ENCODE measurements around the gene SLAMF9. TPM values are rescaled to one million over a fixed set of nuclear protein-coding genes. Genes with fewer than 3 reads are reported as not detected.

Gene SLAMF9
- total and polyA plus RNA-seq, 2 of the 8 experiments (the other 6 are each of a cell fraction or from before 2014, with no cell fraction given) = not detected

- TF ChIP-seq EGR1 (IDR thresholded peaks at IDR 0.05; ENCODE audit: borderline replicate concordance, low read depth, low read length) = no peak
- TF ChIP-seq MAX (IDR thresholded peaks at IDR 0.05) = peak; percentile 93
- no peak for TF ChIP-seq FOSL1 (IDR thresholded peaks at IDR 0.05; ENCODE audit: insufficient read depth, low read depth, low read length)
- peak; percentile 61 for TF ChIP-seq BACH1 (IDR thresholded peaks at IDR 0.05; ENCODE audit: low read length)
- TF ChIP-seq KDM4A (IDR thresholded peaks at IDR 0.05; ENCODE audit: low read depth, low read length, severe bottlenecking) = peak; percentile 89
- TF ChIP-seq GABPA (IDR thresholded peaks at IDR 0.05; ENCODE audit: borderline replicate concordance, insufficient read depth, low read length) = no peak
- peak; percentile 84 for TF ChIP-seq RBBP5 (IDR thresholded peaks at IDR 0.05; ENCODE audit: borderline replicate concordance, low read depth, low read length)
- peak; percentile 66 for TF ChIP-seq SIX5 (IDR thresholded peaks at IDR 0.05; ENCODE audit: low read depth, low read length)
- TF ChIP-seq SP4 (IDR thresholded peaks at IDR 0.05; ENCODE audit: low read length) = no peak
- peak; percentile 40 to 58; a peak in 2 of 4 replicates for TF ChIP-seq SIN3A (conservative IDR thresholded peaks at IDR 0.05 in 1 of 2, IDR thresholded peaks at IDR 0.05 in 1 of 2; ENCODE audit: low read depth in 1 of 2, low read length in 2 of 2)
- TF ChIP-seq TAF7 (optimal IDR thresholded peaks at IDR 0.05; ENCODE audit: borderline replicate concordance, low read depth, low read length) = peak; percentile 42
- no peak for TF ChIP-seq RFX5 (IDR thresholded peaks at IDR 0.05; ENCODE audit: borderline replicate concordance, low read depth, low read length)
- TF ChIP-seq CBX8 (IDR thresholded peaks at IDR 0.05; ENCODE audit: borderline replicate concordance, low read depth, low read length) = no peak
- no peak for TF ChIP-seq RNF2 (IDR thresholded peaks at IDR 0.05; ENCODE audit: borderline replicate concordance, low read depth, low read length, missing control alignments, poor library complexity, severe bottlenecking)
- TF ChIP-seq HDAC2 (IDR thresholded peaks at IDR 0.05; ENCODE audit: borderline replicate concordance in 1 of 2, low read depth in 2 of 2, low read length in 2 of 2) = peak; percentile 59 to 95; a peak in 3 of 4 replicates
- peak; percentile 37 for TF ChIP-seq NANOG (IDR thresholded peaks at IDR 0.05; ENCODE audit: insufficient read depth, low read depth, low read length, poor library complexity, severe bottlenecking)
- TF ChIP-seq MAFK (IDR thresholded peaks at IDR 0.05; ENCODE audit: low read depth, low read length) = no peak
- peak; percentile 83 for TF ChIP-seq E2F6 (IDR thresholded peaks at IDR 0.05)
- 0 out of 2 replicates have a peak, but pooled peaks have one; percentile 15 for TF ChIP-seq SRF (IDR thresholded peaks at IDR 0.05; ENCODE audit: low read depth, low read length)
- TF ChIP-seq ZNF274 (IDR thresholded peaks at IDR 0.05; ENCODE audit: borderline replicate concordance, extremely low read depth, low read length) = no peak
- 0 out of 2 replicates have a peak, but pooled peaks have one; percentile 58 for TF ChIP-seq SP1 (IDR thresholded peaks at IDR 0.05; ENCODE audit: low read depth, low read length)
- TF ChIP-seq HDAC6 (IDR thresholded peaks at IDR 0.05; ENCODE audit: low read depth, low read length) = no peak
Observed at GRCh38 chr1:159945483-159946241, 8.4 kb downstream of the SLAMF9 start, which contains the start of gene IGSF9 (continued).

Data from H1 (cell line).